ENCODE measurements around the gene KIAA0040.
A peak's percentile ranks its signal among the peaks of the same experiment; 100 is the strongest.

The KIAA0040 gene

DNA sequence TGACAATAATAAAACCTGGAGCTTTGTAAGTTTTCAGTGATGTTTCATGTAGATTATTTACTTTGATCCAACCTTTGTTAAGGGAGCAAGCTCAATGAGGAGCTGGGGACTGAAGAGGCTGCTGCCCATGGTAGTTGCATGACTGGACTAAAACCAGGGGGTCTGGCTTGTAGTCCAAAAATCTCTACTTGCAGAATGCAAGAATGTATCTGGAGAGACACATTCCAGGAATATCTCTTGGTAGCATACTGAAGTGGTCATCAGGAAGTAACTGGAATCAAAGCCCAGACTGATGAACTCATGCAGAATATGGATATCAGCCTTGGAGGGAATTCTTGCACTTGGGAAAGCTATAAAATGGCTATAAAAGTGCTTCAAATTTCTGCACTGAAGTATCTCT is 5.8 kb upstream of the KIAA0040 start:
- H3K4me3 ChIP-seq (ENCODE audit: low read depth, low read length), result no peak overlapping the region

DNA sequence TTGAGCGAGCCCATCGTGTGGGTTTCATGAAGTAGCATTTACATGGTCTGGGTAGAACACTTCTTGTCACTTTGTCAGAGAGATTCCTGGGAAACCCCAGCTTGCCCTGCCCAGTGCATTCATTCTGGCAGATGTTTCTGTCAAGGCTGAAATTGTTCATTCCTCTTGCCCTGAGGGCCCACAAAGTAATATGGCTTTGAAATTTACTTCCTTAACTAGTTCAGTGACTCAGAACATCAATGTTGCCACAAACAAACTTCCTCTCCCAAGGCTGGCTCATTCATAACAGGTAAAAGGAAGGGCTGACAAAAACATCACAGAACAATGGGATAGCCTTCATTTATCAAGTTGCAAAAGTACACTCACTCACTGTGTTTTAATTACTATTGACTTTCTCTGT is 5.0 kb upstream of the KIAA0040 start:
- H3K9ac ChIP-seq (ENCODE audit: low read depth, low read length), result no peak overlapping the region
- H3K36me3 ChIP-seq (ENCODE audit: control insufficient read depth, insufficient read depth, low read length), result no peaks in the 10 kb centered on the region
- H3K4me3 ChIP-seq (ENCODE audit: low read depth, low read length), result no peak overlapping the region
- H3K9me3 ChIP-seq (ENCODE audit: control insufficient read depth, insufficient read depth, low read length), result no peaks in the 10 kb centered on the region
- H3K4me1 ChIP-seq (ENCODE audit: control insufficient read depth, insufficient read depth, low read length), result no peaks in the 10 kb centered on the region
- peaks cover 21% of the 10 kb centered on the region for H3K27me3 ChIP-seq (ENCODE audit: control insufficient read depth, insufficient read depth, low read length)

More for the DNA sequence above, 5.8 kb upstream of the KIAA0040 start:
- H3K9me3 ChIP-seq (ENCODE audit: control insufficient read depth, insufficient read depth, low read length), result no peaks in the 10 kb centered on the region
- H3K27me3 ChIP-seq (ENCODE audit: control insufficient read depth, insufficient read depth, low read length), result peaks cover 18% of the 10 kb centered on the region
- no peak overlapping the region for H3K9ac ChIP-seq (ENCODE audit: low read depth, low read length)
- H3K4me1 ChIP-seq (ENCODE audit: control insufficient read depth, insufficient read depth, low read length), result no peaks in the 10 kb centered on the region
- no peaks in the 10 kb centered on the region for H3K36me3 ChIP-seq (ENCODE audit: control insufficient read depth, insufficient read depth, low read length)

DNA sequence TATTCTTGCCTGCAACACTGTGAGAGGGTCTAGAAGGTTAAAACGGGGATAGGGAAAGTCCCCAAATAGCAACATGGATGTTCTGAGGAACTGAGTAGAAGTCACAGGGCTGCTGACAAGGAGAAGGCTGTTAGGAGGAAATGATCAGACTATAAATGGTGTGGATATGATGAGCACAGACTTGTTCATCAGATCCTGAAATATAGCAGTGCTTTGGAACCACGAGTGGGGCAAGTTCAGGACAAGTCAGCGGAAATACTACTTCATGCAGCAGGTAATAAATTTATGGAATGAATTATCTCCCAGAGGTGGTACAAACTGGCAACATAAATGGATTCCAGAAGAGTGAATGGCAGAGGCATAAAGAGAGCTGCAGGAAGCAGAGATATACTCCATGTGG is 3.2 kb upstream of the KIAA0040 start:
- H3K9ac ChIP-seq (ENCODE audit: low read depth, low read length), result no peak overlapping the region
- H3K36me3 ChIP-seq (ENCODE audit: control insufficient read depth, insufficient read depth, low read length), result no peaks in the 10 kb centered on the region
- no peaks in the 10 kb centered on the region for H3K9me3 ChIP-seq (ENCODE audit: control insufficient read depth, insufficient read depth, low read length)
- H3K4me1 ChIP-seq (ENCODE audit: control insufficient read depth, insufficient read depth, low read length), result peaks cover 4% of the 10 kb centered on the region
- H3K27me3 ChIP-seq (ENCODE audit: control insufficient read depth, insufficient read depth, low read length), result peaks cover 28% of the 10 kb centered on the region
- no peak overlapping the region for H3K4me3 ChIP-seq (ENCODE audit: low read depth, low read length)

DNA sequence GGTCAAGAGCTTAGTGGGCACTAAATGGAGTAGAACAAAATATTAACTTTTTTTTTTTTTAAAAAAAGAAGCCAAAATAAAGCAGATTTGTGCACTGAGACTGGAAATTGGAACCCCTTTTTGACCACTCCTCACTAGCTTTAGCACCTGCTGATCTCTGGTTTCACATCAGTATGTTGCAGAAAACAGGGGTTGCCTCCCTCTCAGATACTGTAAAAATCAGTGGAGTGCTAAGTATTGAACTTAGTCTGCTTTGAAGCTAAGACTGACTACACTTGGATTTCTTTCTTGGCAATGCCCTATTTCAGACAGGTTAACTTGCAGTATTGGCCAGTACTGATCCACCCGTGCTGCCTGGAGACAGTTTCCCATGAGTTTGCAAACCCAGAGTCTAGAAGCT is 2.7 kb upstream of the KIAA0040 start:
- H3K9ac ChIP-seq (ENCODE audit: low read depth, low read length), result no peak overlapping the region
- H3K4me3 ChIP-seq (ENCODE audit: low read depth, low read length), result no peak overlapping the region
- H3K4me1 ChIP-seq (ENCODE audit: control insufficient read depth, insufficient read depth, low read length), result peaks cover 4% of the 10 kb centered on the region
- H3K9me3 ChIP-seq (ENCODE audit: control insufficient read depth, insufficient read depth, low read length), result no peaks in the 10 kb centered on the region
- peaks cover 28% of the 10 kb centered on the region for H3K27me3 ChIP-seq (ENCODE audit: control insufficient read depth, insufficient read depth, low read length)
- H3K36me3 ChIP-seq (ENCODE audit: control insufficient read depth, insufficient read depth, low read length), result no peaks in the 10 kb centered on the region

DNA sequence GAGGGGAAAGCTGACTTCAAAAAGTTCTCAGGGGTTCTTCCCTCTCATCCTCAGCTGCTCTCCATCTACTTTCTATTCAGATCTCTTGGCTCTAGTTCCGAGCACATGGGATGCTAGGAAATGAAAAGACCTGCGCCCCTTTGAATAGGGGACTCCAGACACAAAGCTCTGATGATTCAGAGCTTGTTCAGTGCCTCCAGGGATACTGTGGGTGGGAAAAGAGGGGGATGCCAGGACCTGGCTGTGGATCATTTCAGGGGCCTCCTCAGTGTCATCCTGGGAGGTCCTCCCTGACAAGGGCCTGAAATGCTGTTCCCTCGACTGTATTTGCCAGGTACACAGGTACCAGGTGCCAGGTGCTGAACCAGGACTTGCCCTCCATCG is 943 bp upstream of the KIAA0040 start:
- H3K27me3 ChIP-seq (ENCODE audit: control insufficient read depth, insufficient read depth, low read length), result peaks cover 28% of the 10 kb centered on the region
- no peaks in the 10 kb centered on the region for H3K9me3 ChIP-seq (ENCODE audit: control insufficient read depth, insufficient read depth, low read length)
- H3K9ac ChIP-seq (ENCODE audit: low read depth, low read length), result no peak overlapping the region
- peak overlapping the region; percentile 83 for H3K4me3 ChIP-seq (ENCODE audit: low read depth, low read length)
- H3K36me3 ChIP-seq (ENCODE audit: control insufficient read depth, insufficient read depth, low read length), result no peaks in the 10 kb centered on the region
- H3K4me1 ChIP-seq (ENCODE audit: control insufficient read depth, insufficient read depth, low read length), result peaks cover 4% of the 10 kb centered on the region

DNA sequence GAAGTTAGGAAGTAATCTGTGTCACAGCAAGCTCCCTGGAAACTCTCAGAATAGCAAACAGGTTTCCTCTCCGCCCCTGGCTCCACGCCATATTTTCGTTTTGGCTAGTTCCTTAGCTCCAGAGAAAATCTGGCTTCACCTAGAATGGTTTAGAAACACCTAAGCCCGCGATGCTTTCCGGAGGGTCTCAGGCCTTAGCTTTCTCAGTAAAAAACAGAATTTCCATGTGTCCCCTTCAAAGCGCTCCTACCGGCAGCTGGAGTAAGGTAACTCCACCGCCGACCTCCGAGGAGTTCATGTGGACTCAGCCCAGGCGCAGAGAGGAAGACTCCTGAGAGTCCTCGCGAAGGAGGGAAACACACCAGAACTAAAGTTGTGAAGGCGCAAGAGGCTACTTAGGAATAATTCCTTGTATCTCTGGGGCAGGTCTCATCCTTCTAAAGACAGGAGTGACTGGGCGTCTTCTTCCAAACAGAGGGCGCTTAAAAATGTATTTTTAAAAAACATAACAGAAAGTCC is 406 bp downstream of the KIAA0040 start:
- Histone ChIP-seq H3K4me3 (ENCODE audit: low read depth, low read length) (peak overlapping the region; percentile 88), H3K4me1 (ENCODE audit: control insufficient read depth, insufficient read depth, low read length) (peaks cover 4% of the 10 kb centered on the region), H3K9ac (ENCODE audit: low read depth, low read length) (peak overlapping the region; percentile 51)

DNA sequence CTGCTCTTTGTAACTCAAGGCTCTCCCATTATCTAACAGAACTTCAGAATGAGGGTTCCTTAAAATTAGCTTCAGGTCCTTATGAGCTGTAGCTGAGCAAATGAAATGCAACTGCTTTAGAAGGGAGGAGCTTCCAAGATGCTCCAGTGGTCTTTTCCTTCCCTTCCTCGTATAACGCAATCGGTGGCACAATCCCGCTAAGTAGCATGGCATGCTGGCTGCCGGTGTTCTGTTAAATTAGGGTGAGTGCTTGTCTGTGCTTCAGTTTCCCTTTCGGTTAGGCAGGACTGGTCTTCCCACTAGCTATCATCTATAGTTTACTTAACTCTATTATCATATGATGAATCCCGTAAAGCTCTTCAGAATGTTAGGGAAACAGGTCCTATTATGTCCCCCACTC is 917 bp downstream of the KIAA0040 start:
- H3K9ac ChIP-seq (ENCODE audit: low read depth, low read length), result no peak overlapping the region
- H3K27me3 ChIP-seq (ENCODE audit: control insufficient read depth, insufficient read depth, low read length), result peaks cover 28% of the 10 kb centered on the region
- H3K9me3 ChIP-seq (ENCODE audit: control insufficient read depth, insufficient read depth, low read length), result no peaks in the 10 kb centered on the region
- H3K4me1 ChIP-seq (ENCODE audit: control insufficient read depth, insufficient read depth, low read length), result peaks cover 4% of the 10 kb centered on the region
- no peaks in the 10 kb centered on the region for H3K36me3 ChIP-seq (ENCODE audit: control insufficient read depth, insufficient read depth, low read length)
- H3K4me3 ChIP-seq (ENCODE audit: low read depth, low read length), result peak overlapping the region; percentile 88

More for the DNA sequence above, 406 bp downstream of the KIAA0040 start:
- peaks cover 28% of the 10 kb centered on the region for H3K27me3 ChIP-seq (ENCODE audit: control insufficient read depth, insufficient read depth, low read length)
- H3K36me3 ChIP-seq (ENCODE audit: control insufficient read depth, insufficient read depth, low read length), result no peaks in the 10 kb centered on the region
- no peaks in the 10 kb centered on the region for H3K9me3 ChIP-seq (ENCODE audit: control insufficient read depth, insufficient read depth, low read length)

DNA sequence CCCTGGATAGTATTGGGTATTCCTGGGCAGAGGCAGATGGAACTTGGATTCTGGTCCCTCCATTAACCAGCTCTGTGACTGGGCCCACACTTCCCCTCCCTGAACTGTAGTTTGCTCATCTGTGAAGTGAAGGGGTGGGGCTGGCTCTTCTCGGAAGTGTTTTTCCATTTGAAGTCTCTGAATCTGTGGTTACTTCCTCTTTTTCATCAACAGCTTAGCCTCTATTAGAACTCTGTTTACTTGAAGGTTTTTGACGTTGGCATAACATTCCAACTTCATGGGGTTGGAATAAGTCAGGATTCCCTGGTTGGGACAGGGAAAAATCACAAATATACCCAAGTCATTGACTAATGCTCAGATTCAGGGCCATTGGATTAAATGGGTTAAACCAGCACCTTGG is 3.6 kb downstream of the KIAA0040 start:
- Histone ChIP-seq H3K36me3 (ENCODE audit: control insufficient read depth, insufficient read depth, low read length) (no peaks in the 10 kb centered on the region), H3K9me3 (ENCODE audit: control insufficient read depth, insufficient read depth, low read length) (no peaks in the 10 kb centered on the region), H3K4me1 (ENCODE audit: control insufficient read depth, insufficient read depth, low read length) (peaks cover 4% of the 10 kb centered on the region), H3K4me3 (ENCODE audit: low read depth, low read length) (no peak overlapping the region), H3K9ac (ENCODE audit: low read depth, low read length) (no peak overlapping the region), H3K27me3 (ENCODE audit: control insufficient read depth, insufficient read depth, low read length) (peaks cover 16% of the 10 kb centered on the region)

DNA sequence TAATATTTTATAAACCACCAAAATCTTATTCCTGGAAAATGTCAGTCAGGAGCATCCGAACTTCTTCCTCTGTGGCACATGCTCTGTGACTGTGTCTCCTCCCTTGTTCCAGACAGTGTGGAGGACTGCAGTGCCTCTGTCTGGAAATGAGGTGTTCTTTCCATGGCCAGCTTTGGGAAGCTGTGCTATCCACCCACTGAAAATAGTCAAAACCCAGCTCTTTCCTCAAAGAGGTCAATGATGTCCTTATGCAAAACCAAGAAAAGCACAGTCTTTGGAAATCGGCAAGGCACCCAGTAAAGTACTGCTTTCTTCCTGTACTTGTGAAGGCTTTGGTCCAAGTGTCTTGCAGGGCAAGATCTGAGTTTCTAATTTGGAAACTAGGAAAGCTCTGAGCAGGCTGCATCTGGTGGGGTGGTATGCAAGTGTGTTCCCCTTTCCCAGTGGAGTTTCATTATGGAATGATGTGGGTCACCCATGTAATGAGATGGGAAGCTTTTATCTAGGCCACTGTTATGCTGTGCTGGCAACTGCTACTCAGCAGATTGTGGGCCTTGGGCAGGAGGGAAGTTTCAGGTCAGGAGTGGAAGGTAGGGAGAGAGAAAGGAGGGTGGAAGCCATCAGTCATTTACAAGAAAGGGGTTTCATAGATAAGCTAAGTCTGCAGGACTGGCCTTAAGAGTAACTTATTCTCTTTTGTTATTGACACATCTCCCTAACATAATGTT is 6.0 kb downstream of the KIAA0040 start:
- H3K9ac ChIP-seq (ENCODE audit: low read depth, low read length), result no peak overlapping the region
- H3K4me1 ChIP-seq (ENCODE audit: control insufficient read depth, insufficient read depth, low read length), result peaks cover 8% of the 10 kb centered on the region
- no peaks in the 10 kb centered on the region for H3K9me3 ChIP-seq (ENCODE audit: control insufficient read depth, insufficient read depth, low read length)
- no peak overlapping the region for H3K4me3 ChIP-seq (ENCODE audit: low read depth, low read length)
- H3K36me3 ChIP-seq (ENCODE audit: control insufficient read depth, insufficient read depth, low read length), result no peaks in the 10 kb centered on the region
- peaks cover 5% of the 10 kb centered on the region for H3K27me3 ChIP-seq (ENCODE audit: control insufficient read depth, insufficient read depth, low read length)

DNA sequence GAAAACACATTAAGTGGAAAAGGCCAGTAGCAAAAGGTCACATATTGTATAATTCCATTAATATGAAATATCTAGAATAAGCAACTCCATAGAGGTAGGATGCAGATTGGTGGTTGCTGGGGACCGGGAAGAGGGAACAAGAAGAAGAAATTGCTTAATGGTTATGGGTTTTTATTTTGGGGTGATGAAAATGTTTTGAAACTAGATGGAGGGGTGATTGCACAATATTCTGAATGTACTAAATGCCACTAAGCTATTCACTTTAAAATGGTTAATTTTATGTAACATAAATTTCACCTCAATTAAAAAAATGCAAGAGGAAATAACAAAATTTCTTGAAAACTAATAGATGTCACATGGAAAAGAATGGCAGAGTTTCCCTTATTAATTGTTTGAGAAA is 6.7 kb downstream of the KIAA0040 start:
- H3K4me1 ChIP-seq (ENCODE audit: control insufficient read depth, insufficient read depth, low read length), result peaks cover 4% of the 10 kb centered on the region
- no peaks in the 10 kb centered on the region for H3K27me3 ChIP-seq (ENCODE audit: control insufficient read depth, insufficient read depth, low read length)
- no peaks in the 10 kb centered on the region for H3K36me3 ChIP-seq (ENCODE audit: control insufficient read depth, insufficient read depth, low read length)

DNA sequence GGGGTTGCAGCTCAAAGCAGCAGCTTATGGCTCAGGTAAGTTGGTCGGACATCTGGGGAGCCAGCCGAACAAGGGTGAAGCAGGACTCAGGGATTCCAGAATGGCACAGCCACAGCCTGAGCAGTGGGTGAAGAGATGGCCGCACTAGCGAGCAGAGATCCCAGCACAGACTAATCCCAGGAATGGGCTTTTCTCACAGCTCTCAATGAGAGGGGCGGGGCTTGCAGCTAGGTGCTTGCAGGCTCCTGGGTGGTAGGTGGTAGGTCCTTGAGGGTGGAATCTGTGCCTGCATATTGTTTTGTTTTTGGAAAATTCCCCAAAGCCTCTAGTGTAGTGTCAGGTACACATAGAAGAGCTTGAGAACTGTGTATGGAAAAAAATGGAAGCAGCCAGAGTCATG is 9.0 kb downstream of the KIAA0040 start:
- Histone ChIP-seq H3K27me3 (ENCODE audit: control insufficient read depth, insufficient read depth, low read length) (no peaks in the 10 kb centered on the region), H3K36me3 (ENCODE audit: control insufficient read depth, insufficient read depth, low read length) (no peaks in the 10 kb centered on the region), H3K9me3 (ENCODE audit: control insufficient read depth, insufficient read depth, low read length) (no peaks in the 10 kb centered on the region), H3K4me1 (ENCODE audit: control insufficient read depth, insufficient read depth, low read length) (peaks cover 4% of the 10 kb centered on the region), H3K4me3 (ENCODE audit: low read depth, low read length) (no peak overlapping the region), H3K9ac (ENCODE audit: low read depth, low read length) (no peak overlapping the region)

More for the DNA sequence above, 6.7 kb downstream of the KIAA0040 start:
- Histone ChIP-seq H3K9ac (ENCODE audit: low read depth, low read length) (no peak overlapping the region), H3K4me3 (ENCODE audit: low read depth, low read length) (no peak overlapping the region), H3K9me3 (ENCODE audit: control insufficient read depth, insufficient read depth, low read length) (no peaks in the 10 kb centered on the region)

DNA sequence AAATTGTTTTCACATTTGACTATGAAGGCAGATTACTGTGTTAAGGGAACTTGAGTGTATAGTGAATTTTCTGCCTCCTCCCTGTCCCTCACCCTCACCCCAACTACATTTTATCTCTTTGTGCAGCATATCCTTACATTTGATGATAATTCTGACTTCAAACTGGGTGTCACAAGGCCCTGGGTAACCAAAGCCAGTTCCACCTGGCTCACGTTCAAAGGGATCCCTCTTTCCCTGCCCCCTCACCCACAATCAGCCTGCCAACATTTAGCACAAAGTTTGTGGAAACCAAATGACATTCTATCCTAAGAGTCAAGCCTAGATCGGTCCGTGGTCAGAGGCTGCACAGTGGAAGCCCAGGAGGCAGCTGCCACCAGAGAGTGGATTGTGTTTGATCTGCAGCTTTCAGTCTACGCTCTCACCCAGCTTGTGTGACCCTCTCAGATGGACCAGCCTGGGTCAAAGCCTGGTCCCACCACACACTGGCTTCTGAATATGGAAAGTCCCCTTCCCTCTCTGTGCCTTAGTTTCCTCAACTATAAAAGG is 10.3 kb downstream of the KIAA0040 start:
- Histone ChIP-seq H3K9me3 (ENCODE audit: control insufficient read depth, insufficient read depth, low read length) (no peaks in the 10 kb centered on the region), H3K4me1 (ENCODE audit: control insufficient read depth, insufficient read depth, low read length) (peaks cover 4% of the 10 kb centered on the region), H3K36me3 (ENCODE audit: control insufficient read depth, insufficient read depth, low read length) (no peaks in the 10 kb centered on the region), H3K4me3 (ENCODE audit: low read depth, low read length) (no peak overlapping the region), H3K9ac (ENCODE audit: low read depth, low read length) (no peak overlapping the region), H3K27me3 (ENCODE audit: control insufficient read depth, insufficient read depth, low read length) (no peaks in the 10 kb centered on the region)

All from iPS-15b (cell line).